ENCODE measurements around the gene SMIM32.

Gene SMIM32

GRCh38 chr5:136192526-136193321 lies at the start of gene SMIM32:
SMIM32 (minus strand) TSS chr5:136193162; CDS start chr5:136192524, 638 bp downstream.
- DNase-seq = peak in 2 of 3 experiments; percentile 53 to 67

GRCh38 chr5:136242611-136243010 lies 49.6 kb upstream of the SMIM32 start:
- DNase-seq = peak in 1 of 3 experiments; percentile 27

GRCh38 chr5:136242136-136242535 lies 49.2 kb upstream of the SMIM32 start:
- DNase-seq = peak in 1 of 3 experiments; percentile 40

GRCh38 chr5:136240894-136241293 lies 47.9 kb upstream of the SMIM32 start:
- no peak for DNase-seq

GRCh38 chr5:136236479-136237083 lies 43.6 kb upstream of the SMIM32 start:
- peak in 2 of 3 experiments; percentile 10 to 63 for DNase-seq

GRCh38 chr5:136235321-136235720 lies 42.4 kb upstream of the SMIM32 start:
- DNase-seq = no peak

- no peak for DNase-seq
Measured at GRCh38 chr5:136232316-136232715, 39.4 kb upstream of the SMIM32 start.

GRCh38 chr5:136230176-136230575 lies 37.2 kb upstream of the SMIM32 start:
- no peak for DNase-seq

GRCh38 chr5:136228136-136228757 lies 35.3 kb upstream of the SMIM32 start:
- DNase-seq = no peak

- no peak for DNase-seq
Measured at GRCh38 chr5:136226401-136226800, 33.4 kb upstream of the SMIM32 start.

GRCh38 chr5:136225796-136226195 lies 32.8 kb upstream of the SMIM32 start:
- no peak for DNase-seq

GRCh38 chr5:136222580-136223235 lies 29.7 kb upstream of the SMIM32 start:
- no peak for DNase-seq

- DNase-seq = no peak
Measured at GRCh38 chr5:136221340-136221739, 28.4 kb upstream of the SMIM32 start.

- no peak for DNase-seq
Measured at GRCh38 chr5:136216230-136216629, 23.3 kb upstream of the SMIM32 start.

GRCh38 chr5:136215812-136216211 lies 22.9 kb upstream of the SMIM32 start:
- DNase-seq = no peak

- no peak for DNase-seq
Measured at GRCh38 chr5:136213919-136214493, 21.0 kb upstream of the SMIM32 start.

GRCh38 chr5:136212252-136212721 lies 19.3 kb upstream of the SMIM32 start:
- peak; percentile 1 to 59 (median 57) for DNase-seq

- no peak for DNase-seq
Measured at GRCh38 chr5:136211282-136212040, 18.5 kb upstream of the SMIM32 start.

GRCh38 chr5:136210259-136210658 lies 17.3 kb upstream of the SMIM32 start:
- peak in 1 of 3 experiments; percentile 6 for DNase-seq

GRCh38 chr5:136209346-136209910 lies 16.5 kb upstream of the SMIM32 start:
- peak in 1 of 3 experiments; percentile 8 for DNase-seq

- DNase-seq = no peak
Measured at GRCh38 chr5:136208916-136209315, 16.0 kb upstream of the SMIM32 start.

GRCh38 chr5:136207631-136208030 lies 14.7 kb upstream of the SMIM32 start:
- DNase-seq = no peak
